HepG2 (cell line): Measurements from ENCODE around the gene RHOT2. TPM values are rescaled to one million over a fixed set of nuclear protein-coding genes. Genes with fewer than 3 reads are reported as not detected.
A peak's percentile ranks its signal among the peaks of the same experiment; 100 is the strongest.

Experiments used
- EED ChIP-seq: sonication (generic); formaldehyde crosslinking; IDR thresholded peaks from 2 replicates; pipeline ENCODE4 v1.5.0; 2020; ENCODE audit warnings: mild to moderate bottlenecking, missing genetic modification reagents
- EP300 ChIP-seq, 3 experiments: sonication (generic) in 1 of 3; formaldehyde crosslinking in 1 of 3; IDR thresholded peaks; 2 replicates each; pipeline versions ENCODE4 v1.5.1 to v1.6.1; 2011 to 2020; ENCODE audit warnings: low read depth in 2 of 3, low read length in 2 of 3, borderline replicate concordance in 1 of 3, improper control_type of control experiment in 1 of 3, mild to moderate bottlenecking in 1 of 3, missing genetic modification reagents in 1 of 3, moderate library complexity in 1 of 3
- GATAD1 ChIP-seq: IDR thresholded peaks from 2 replicates; pipeline ENCODE4 v1.6.1; 2016; ENCODE audit warnings: missing genetic modification reagents, missing compliant biosample characterization
- GTF3A ChIP-seq: sonication (generic); formaldehyde crosslinking; conservative IDR thresholded peaks from 2 replicates; pipeline ENCODE4 v1.4.0; 2020; ENCODE audit warnings: mild to moderate bottlenecking, missing genetic modification reagents
- HNF1B ChIP-seq: sonication (generic); formaldehyde crosslinking; IDR thresholded peaks from 2 replicates; pipeline ENCODE4 v1.5.1; 2020; ENCODE audit warnings: mild to moderate bottlenecking, moderate library complexity, missing genetic modification reagents
- MED1 ChIP-seq: sonication (generic); formaldehyde crosslinking; IDR thresholded peaks from 2 replicates; pipeline ENCODE4 v1.4.0; 2020; ENCODE audit warnings: missing genetic modification reagents
- PRDM4 ChIP-seq: sonication (generic); formaldehyde crosslinking; IDR thresholded peaks from 2 replicates; pipeline ENCODE4 v1.9.0; 2021; ENCODE audit warnings: missing genetic modification reagents, borderline replicate concordance
- ZBTB43 ChIP-seq: sonication (generic); formaldehyde crosslinking; conservative IDR thresholded peaks from 2 replicates; pipeline ENCODE4 v1.4.0; 2020; ENCODE audit warnings: missing genetic modification reagents
- ZFP36L1 ChIP-seq: sonication (generic); formaldehyde crosslinking; IDR thresholded peaks from 2 replicates; pipeline ENCODE4 v1.8.0; 2022; ENCODE audit warnings: mild to moderate bottlenecking, missing genetic modification reagents, moderate library complexity
- ZFX ChIP-seq: sonication (generic); formaldehyde crosslinking; IDR thresholded peaks from 2 replicates; pipeline ENCODE4 v1.4.0; 2020; ENCODE audit warnings: mild to moderate bottlenecking, low read depth, missing genetic modification reagents, moderate library complexity
- ZNF501 ChIP-seq: sonication (generic); formaldehyde crosslinking; IDR thresholded peaks from 2 replicates; pipeline ENCODE4 v1.5.1; 2020; ENCODE audit warnings: mild to moderate bottlenecking, moderate library complexity, missing genetic modification reagents
- ZNF672 ChIP-seq: sonication (generic); formaldehyde crosslinking; IDR thresholded peaks from 2 replicates; pipeline ENCODE4 v1.8.1; 2022; ENCODE audit warnings: missing genetic modification reagents
- polyA plus RNA-seq, 8 experiments: library from polyadenylated mRNA; depleted of rRNA in 3 of 8; stranded (reverse) in 7 of 8; unstranded in 1 of 8; fragments of >200 nt; fragmentation: Illumina TruSeq in 4 of 8; extraction: Trizol in 4 of 8; gene quantifications; 2 replicates each; pipeline versions ENCODE4 v1.2.1 to v1.2.3, GENCODE V29; 2011 to 2016; ENCODE audit warnings: low read depth in 4 of 8, missing spikeins in 1 of 8, mixed read lengths in 1 of 8; ENCODE audit not compliant: insufficient read depth in 1 of 8
- total RNA-seq, 5 experiments: library from RNA; depleted of rRNA; stranded (reverse); fragments of >200 nt; fragmentation: Illumina TruSeq; extraction: Trizol; gene quantifications; 2 replicates each; pipeline ENCODE4 v1.2.3, GENCODE V29; 2016; ENCODE audit warnings: low read depth in 1 of 5
- TF ChIP-seq, protein P1 (sequence below): sonication (generic); formaldehyde crosslinking; IDR thresholded peaks from 2 replicates; pipeline ENCODE4 v1.8.1; 2022; ENCODE audit warnings: low read depth, mild to moderate bottlenecking, missing genetic modification reagents
- TF ChIP-seq, protein P2 (sequence below): IDR thresholded peaks from 2 replicates; pipeline ENCODE4 v1.4.0; 2020; ENCODE audit warnings: mild to moderate bottlenecking, missing genetic modification reagents

The RHOT2 gene
- total and polyA plus RNA-seq, 2 of the 13 experiments (the other 11 are each of a cell fraction or from before 2014, with no cell fraction given): 63.6 to 76.9 TPM

DNA sequence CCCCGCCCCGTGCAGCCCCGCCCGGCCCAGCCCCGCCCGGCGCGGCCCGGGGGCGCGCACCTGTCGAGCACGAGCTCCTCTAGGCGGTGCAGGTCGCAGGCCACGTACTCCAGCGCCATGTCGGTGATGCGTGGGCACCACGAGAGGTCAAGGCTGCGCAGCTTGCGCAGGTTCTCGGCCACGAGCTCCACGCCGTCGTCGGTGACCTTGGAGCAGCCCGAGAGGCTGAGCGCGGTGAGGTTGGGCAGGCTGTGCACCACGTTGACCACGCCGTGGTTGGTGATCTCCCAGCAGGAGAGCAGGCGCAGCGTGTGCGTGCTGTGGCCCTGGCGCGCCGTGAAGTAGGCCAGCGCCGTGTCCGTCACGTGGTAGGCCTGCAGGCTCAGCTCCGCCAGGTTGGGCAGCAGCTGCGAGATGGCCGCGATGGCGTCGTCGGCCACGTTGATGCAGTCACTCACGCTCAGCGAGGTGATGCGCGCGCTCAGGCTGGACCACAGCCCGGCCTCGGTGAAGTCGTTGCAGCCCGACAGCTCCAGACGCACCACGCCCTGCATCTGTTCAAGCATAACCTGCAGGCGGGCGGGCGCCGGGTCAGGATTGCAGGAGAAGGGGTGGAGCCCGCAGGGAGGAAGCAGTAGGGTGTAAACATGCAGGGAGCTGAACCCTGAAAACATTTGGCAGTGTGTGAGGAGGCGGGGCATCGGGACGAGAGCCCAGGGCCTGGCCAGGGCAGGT is 27.6 kb downstream of the RHOT2 start (continued):
- TF ChIP-seq ZFP36L1 (CRISPR knock-in tag): peak; percentile 76; the same call in 1 of the 2 replicates
- peak; percentile 63; the same call in 1 of the 2 replicates for TF ChIP-seq HNF1B (CRISPR knock-in tag)
- TF ChIP-seq, protein P1, sequence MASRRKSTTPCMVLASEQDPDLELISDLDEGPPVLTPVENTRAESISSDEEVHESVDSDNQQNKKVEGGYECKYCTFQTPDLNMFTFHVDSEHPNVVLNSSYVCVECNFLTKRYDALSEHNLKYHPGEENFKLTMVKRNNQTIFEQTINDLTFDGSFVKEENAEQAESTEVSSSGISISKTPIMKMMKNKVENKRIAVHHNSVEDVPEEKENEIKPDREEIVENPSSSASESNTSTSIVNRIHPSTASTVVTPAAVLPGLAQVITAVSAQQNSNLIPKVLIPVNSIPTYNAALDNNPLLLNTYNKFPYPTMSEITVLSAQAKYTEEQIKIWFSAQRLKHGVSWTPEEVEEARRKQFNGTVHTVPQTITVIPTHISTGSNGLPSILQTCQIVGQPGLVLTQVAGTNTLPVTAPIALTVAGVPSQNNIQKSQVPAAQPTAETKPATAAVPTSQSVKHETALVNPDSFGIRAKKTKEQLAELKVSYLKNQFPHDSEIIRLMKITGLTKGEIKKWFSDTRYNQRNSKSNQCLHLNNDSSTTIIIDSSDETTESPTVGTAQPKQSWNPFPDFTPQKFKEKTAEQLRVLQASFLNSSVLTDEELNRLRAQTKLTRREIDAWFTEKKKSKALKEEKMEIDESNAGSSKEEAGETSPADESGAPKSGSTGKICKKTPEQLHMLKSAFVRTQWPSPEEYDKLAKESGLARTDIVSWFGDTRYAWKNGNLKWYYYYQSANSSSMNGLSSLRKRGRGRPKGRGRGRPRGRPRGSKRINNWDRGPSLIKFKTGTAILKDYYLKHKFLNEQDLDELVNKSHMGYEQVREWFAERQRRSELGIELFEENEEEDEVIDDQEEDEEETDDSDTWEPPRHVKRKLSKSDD (CRISPR knock-in tag): peak; percentile 88; the same call in 1 of the 2 replicates
- 0 out of 2 replicates have a peak, but pooled peaks have one; percentile 28 for TF ChIP-seq MED1 (CRISPR knock-in tag)
- no peak; the same call in 1 of the 2 replicates for TF ChIP-seq ZBTB43 (CRISPR knock-in tag)
- peak; percentile 88; the same call in 1 of the 2 replicates for TF ChIP-seq EED (CRISPR knock-in tag)
- TF ChIP-seq PRDM4 (CRISPR knock-in tag): no peak
- TF ChIP-seq GATAD1 (CRISPR knock-in tag): no peak
- no peak for TF ChIP-seq EP300 (IDR thresholded peaks at IDR 0.05; ENCODE audit: low read depth in 2 of 2, low read length in 2 of 2)
- 0 out of 2 replicates have a peak, but pooled peaks have one; percentile 36 for TF ChIP-seq EP300 (CRISPR knock-in tag; IDR thresholded peaks at IDR 0.05; ENCODE audit: borderline replicate concordance)
- peak; percentile 79 for TF ChIP-seq ZFX
- 0 out of 2 replicates have a peak, but pooled peaks have one; percentile 25 for TF ChIP-seq ZNF501 (CRISPR knock-in tag)
- TF ChIP-seq ZNF672 (CRISPR knock-in tag): 0 out of 2 replicates have a peak, but pooled peaks have one; percentile 68
- no peak for TF ChIP-seq GTF3A (CRISPR knock-in tag)
- TF ChIP-seq, protein P2, sequence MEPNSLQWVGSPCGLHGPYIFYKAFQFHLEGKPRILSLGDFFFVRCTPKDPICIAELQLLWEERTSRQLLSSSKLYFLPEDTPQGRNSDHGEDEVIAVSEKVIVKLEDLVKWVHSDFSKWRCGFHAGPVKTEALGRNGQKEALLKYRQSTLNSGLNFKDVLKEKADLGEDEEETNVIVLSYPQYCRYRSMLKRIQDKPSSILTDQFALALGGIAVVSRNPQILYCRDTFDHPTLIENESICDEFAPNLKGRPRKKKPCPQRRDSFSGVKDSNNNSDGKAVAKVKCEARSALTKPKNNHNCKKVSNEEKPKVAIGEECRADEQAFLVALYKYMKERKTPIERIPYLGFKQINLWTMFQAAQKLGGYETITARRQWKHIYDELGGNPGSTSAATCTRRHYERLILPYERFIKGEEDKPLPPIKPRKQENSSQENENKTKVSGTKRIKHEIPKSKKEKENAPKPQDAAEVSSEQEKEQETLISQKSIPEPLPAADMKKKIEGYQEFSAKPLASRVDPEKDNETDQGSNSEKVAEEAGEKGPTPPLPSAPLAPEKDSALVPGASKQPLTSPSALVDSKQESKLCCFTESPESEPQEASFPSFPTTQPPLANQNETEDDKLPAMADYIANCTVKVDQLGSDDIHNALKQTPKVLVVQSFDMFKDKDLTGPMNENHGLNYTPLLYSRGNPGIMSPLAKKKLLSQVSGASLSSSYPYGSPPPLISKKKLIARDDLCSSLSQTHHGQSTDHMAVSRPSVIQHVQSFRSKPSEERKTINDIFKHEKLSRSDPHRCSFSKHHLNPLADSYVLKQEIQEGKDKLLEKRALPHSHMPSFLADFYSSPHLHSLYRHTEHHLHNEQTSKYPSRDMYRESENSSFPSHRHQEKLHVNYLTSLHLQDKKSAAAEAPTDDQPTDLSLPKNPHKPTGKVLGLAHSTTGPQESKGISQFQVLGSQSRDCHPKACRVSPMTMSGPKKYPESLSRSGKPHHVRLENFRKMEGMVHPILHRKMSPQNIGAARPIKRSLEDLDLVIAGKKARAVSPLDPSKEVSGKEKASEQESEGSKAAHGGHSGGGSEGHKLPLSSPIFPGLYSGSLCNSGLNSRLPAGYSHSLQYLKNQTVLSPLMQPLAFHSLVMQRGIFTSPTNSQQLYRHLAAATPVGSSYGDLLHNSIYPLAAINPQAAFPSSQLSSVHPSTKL (CRISPR knock-in tag): peak; percentile 30; the same call in 1 of the 2 replicates
